HepG2 (cell line): ENCODE measurements around the gene DDX28. TPM values are rescaled to one million over a fixed set of nuclear protein-coding genes. Genes with fewer than 3 reads are reported as not detected.

ENCODE experiments used
- ARHGAP35 ChIP-seq: sonication (generic); formaldehyde crosslinking; IDR thresholded peaks from 2 replicates; pipeline ENCODE4 v1.9.0; 2022; ENCODE audit warnings: mild to moderate bottlenecking, inconsistent platforms, moderate library complexity, missing genetic modification reagents, borderline replicate concordance
- ATF7 ChIP-seq, 2 experiments: fragments of 450-650 bp in 1 of 2; sonication (generic) in 1 of 2; formaldehyde crosslinking in 1 of 2; IDR thresholded peaks; 2 replicates each; pipeline versions ENCODE4 v1.4.0 to v1.6.1; 2016 to 2020; ENCODE audit warnings: antibody characterized with exemption in 1 of 2, mild to moderate bottlenecking in 1 of 2, missing genetic modification reagents in 1 of 2
- CBFB ChIP-seq: sonication (generic); formaldehyde crosslinking; IDR thresholded peaks from 2 replicates; pipeline ENCODE4 v1.4.0; 2020; ENCODE audit warnings: missing genetic modification reagents
- HMG20A ChIP-seq: IDR thresholded peaks from 2 replicates; pipeline ENCODE4 v1.6.1; 2016; ENCODE audit warnings: borderline replicate concordance
- HMGXB4 ChIP-seq, 2 experiments: sonication (generic) in 1 of 2; formaldehyde crosslinking in 1 of 2; IDR thresholded peaks; 2 replicates each; pipeline versions ENCODE4 v1.4.0 to v1.6.1; 2018 to 2020; ENCODE audit warnings: missing genetic modification reagents in 2 of 2, borderline replicate concordance in 1 of 2, low read depth in 1 of 2, mild to moderate bottlenecking in 1 of 2, missing biosample characterization in 1 of 2
- LRRFIP1 ChIP-seq: sonication (generic); formaldehyde crosslinking; conservative IDR thresholded peaks from 2 replicates; pipeline ENCODE4 v1.4.0; 2020; ENCODE audit warnings: missing genetic modification reagents
- NFAT5 ChIP-seq: sonication (generic); formaldehyde crosslinking; IDR thresholded peaks from 2 replicates; pipeline ENCODE4 v1.4.0; 2020; ENCODE audit warnings: missing genetic modification reagents
- RBM39 ChIP-seq: fragments of 200-400 bp; formaldehyde crosslinking; IDR thresholded peaks from one replicate; pipeline ENCODE4 v1.6.1; 2018; ENCODE audit warnings: antibody characterized with exemption, mild to moderate bottlenecking, low read depth, low read length; ENCODE audit not compliant: poor library complexity, severe bottlenecking
- TAF1 ChIP-seq: sonication (generic); formaldehyde crosslinking; IDR thresholded peaks from 2 replicates; pipeline ENCODE4 v1.4.0; 2020; ENCODE audit warnings: missing genetic modification reagents
- THAP7 ChIP-seq: sonication (generic); formaldehyde crosslinking; IDR thresholded peaks from 2 replicates; pipeline ENCODE4 v1.8.1; 2023; ENCODE audit warnings: mild to moderate bottlenecking, missing genetic modification reagents
- TIGD3 ChIP-seq: sonication (generic); formaldehyde crosslinking; IDR thresholded peaks from 2 replicates; pipeline ENCODE4 v1.5.1; 2020; ENCODE audit warnings: mild to moderate bottlenecking, missing genetic modification reagents, borderline replicate concordance
- TMF1 ChIP-seq: sonication (generic); formaldehyde crosslinking; IDR thresholded peaks from 2 replicates; pipeline ENCODE4 v1.8.1; 2022; ENCODE audit warnings: low read depth, missing genetic modification reagents
- ZNF101 ChIP-seq: sonication (generic); formaldehyde crosslinking; IDR thresholded peaks from 2 replicates; pipeline ENCODE4 v1.4.0; 2020; ENCODE audit warnings: mild to moderate bottlenecking, low read depth, missing genetic modification reagents, borderline replicate concordance
- ZNF672 ChIP-seq: sonication (generic); formaldehyde crosslinking; IDR thresholded peaks from 2 replicates; pipeline ENCODE4 v1.8.1; 2022; ENCODE audit warnings: missing genetic modification reagents
- polyA plus RNA-seq, 8 experiments: library from polyadenylated mRNA; depleted of rRNA in 3 of 8; stranded (reverse) in 7 of 8; unstranded in 1 of 8; fragments of >200 nt; fragmentation: Illumina TruSeq in 4 of 8; extraction: Trizol in 4 of 8; gene quantifications; 2 replicates each; pipeline versions ENCODE4 v1.2.1 to v1.2.3, GENCODE V29; 2011 to 2016; ENCODE audit warnings: low read depth in 4 of 8, missing spikeins in 1 of 8, mixed read lengths in 1 of 8; ENCODE audit not compliant: insufficient read depth in 1 of 8
- total RNA-seq, 5 experiments: library from RNA; depleted of rRNA; stranded (reverse); fragments of >200 nt; fragmentation: Illumina TruSeq; extraction: Trizol; gene quantifications; 2 replicates each; pipeline ENCODE4 v1.2.3, GENCODE V29; 2016; ENCODE audit warnings: low read depth in 1 of 5

DDX28 gene
- total and polyA plus RNA-seq, 2 of the 13 experiments (the other 11 are each of a cell fraction or from before 2014, with no cell fraction given) = 14.1 to 16.4 TPM

- peak; percentile 95 to 97 for TF ChIP-seq HMGXB4 (CRISPR knock-in tag; IDR thresholded peaks at IDR 0.05; ENCODE audit: borderline replicate concordance in 1 of 2, low read depth in 1 of 2)
- peak; percentile 44; the same call in 1 of the 2 replicates for TF ChIP-seq TAF1 (CRISPR knock-in tag)
- TF ChIP-seq ARHGAP35 = no peak
- peak; percentile 60 for TF ChIP-seq RBM39
- TF ChIP-seq ZNF672 = 0 out of 2 replicates have a peak, but pooled peaks have one; percentile 15
- no peak for TF ChIP-seq ATF7 (IDR thresholded peaks at IDR 0.05)
- TF ChIP-seq ATF7 (CRISPR knock-in tag; IDR thresholded peaks at IDR 0.05) = no peak; the same call in 1 of the 2 replicates
- 0 out of 2 replicates have a peak, but pooled peaks have one; percentile 7 for TF ChIP-seq TIGD3
- no peak for TF ChIP-seq ZNF101 (CRISPR knock-in tag)
- 0 out of 2 replicates have a peak, but pooled peaks have one; percentile 25 for TF ChIP-seq LRRFIP1 (CRISPR knock-in tag)
- TF ChIP-seq THAP7 (CRISPR knock-in tag) = peak; percentile 18; the same call in 1 of the 2 replicates
- 0 out of 2 replicates have a peak, but pooled peaks have one; percentile 68 for TF ChIP-seq NFAT5 (CRISPR knock-in tag)
- peak; percentile 73 for TF ChIP-seq CBFB (CRISPR knock-in tag)
- TF ChIP-seq TMF1 (CRISPR knock-in tag) = no peak
- peak; percentile 41; the same call in 1 of the 2 replicates for TF ChIP-seq HMG20A (CRISPR knock-in tag)
Observed at GRCh38 chr16:67993207-67994039, 29.6 kb downstream of the DDX28 start (continued).
